ENCODE data around the gene SP4. TPM values are rescaled to one million over a fixed set of nuclear protein-coding genes. Genes with fewer than 3 reads are reported as not detected.

Gene SP4
- total RNA-seq, 1 donor from 2014 or later, result 13.2 TPM

GRCh38 chr7:21495731-21496130, 67.8 kb downstream of the SP4 start:
- H3K36me3 Mint-ChIP-seq (ENCODE audit: unreplicated experiment), result peaks cover 35% of the 10 kb centered on the region
- no peaks in the 10 kb centered on the region for H3K27me3 Mint-ChIP-seq (ENCODE audit: unreplicated experiment)
- no peak overlapping the region for H3K27ac Mint-ChIP-seq (ENCODE audit: unreplicated experiment)
- no peak overlapping the region for H3K4me3 Mint-ChIP-seq (ENCODE audit: unreplicated experiment)
- H3K9me3 Mint-ChIP-seq (ENCODE audit: unreplicated experiment), result peaks cover 5% of the 10 kb centered on the region
- DNase-seq, result no peak
- TF ChIP-seq CTCF (IDR thresholded peaks at IDR 0.05; ENCODE audit: partially characterized antibody, unreplicated experiment), result no peak
- H3K4me1 Mint-ChIP-seq (ENCODE audit: low read depth, unreplicated experiment), result no peaks in the 10 kb centered on the region

GRCh38 chr7:21497072-21497471, 69.2 kb downstream of the SP4 start:
- no peak for DNase-seq
- H3K4me1 Mint-ChIP-seq (ENCODE audit: low read depth, unreplicated experiment), result no peaks in the 10 kb centered on the region
- H3K4me3 Mint-ChIP-seq (ENCODE audit: unreplicated experiment), result no peak overlapping the region
- TF ChIP-seq CTCF (IDR thresholded peaks at IDR 0.05; ENCODE audit: partially characterized antibody, unreplicated experiment), result no peak
- H3K9me3 Mint-ChIP-seq (ENCODE audit: unreplicated experiment), result peaks cover 5% of the 10 kb centered on the region
- H3K27ac Mint-ChIP-seq (ENCODE audit: unreplicated experiment), result no peak overlapping the region
- H3K36me3 Mint-ChIP-seq (ENCODE audit: unreplicated experiment), result peaks cover 30% of the 10 kb centered on the region
- H3K27me3 Mint-ChIP-seq (ENCODE audit: unreplicated experiment), result no peaks in the 10 kb centered on the region

- Mint-ChIP-seq H3K4me3 (ENCODE audit: unreplicated experiment) (no peak overlapping the region), H3K4me1 (ENCODE audit: low read depth, unreplicated experiment) (no peaks in the 10 kb centered on the region), H3K27ac (ENCODE audit: unreplicated experiment) (no peak overlapping the region), H3K36me3 (ENCODE audit: unreplicated experiment) (peaks cover 14% of the 10 kb centered on the region), H3K9me3 (ENCODE audit: unreplicated experiment) (peaks cover 2% of the 10 kb centered on the region), H3K27me3 (ENCODE audit: unreplicated experiment) (no peaks in the 10 kb centered on the region)
- no peak for DNase-seq
- no peak for TF ChIP-seq CTCF (IDR thresholded peaks at IDR 0.05; ENCODE audit: partially characterized antibody, unreplicated experiment)
These were observed 72.4 kb downstream of the SP4 start for GRCh38 chr7:21500117-21500832.

GRCh38 chr7:21504021-21504420, 76.1 kb downstream of the SP4 start:
- no peak for DNase-seq
- Mint-ChIP-seq H3K9me3 (ENCODE audit: unreplicated experiment) (peaks cover 1% of the 10 kb centered on the region), H3K27me3 (ENCODE audit: unreplicated experiment) (no peaks in the 10 kb centered on the region), H3K4me3 (ENCODE audit: unreplicated experiment) (no peak overlapping the region), H3K36me3 (ENCODE audit: unreplicated experiment) (peaks cover 20% of the 10 kb centered on the region), H3K27ac (ENCODE audit: unreplicated experiment) (no peak overlapping the region), H3K4me1 (ENCODE audit: low read depth, unreplicated experiment) (no peaks in the 10 kb centered on the region)
- TF ChIP-seq CTCF (IDR thresholded peaks at IDR 0.05; ENCODE audit: partially characterized antibody, unreplicated experiment), result no peak

DNA sequence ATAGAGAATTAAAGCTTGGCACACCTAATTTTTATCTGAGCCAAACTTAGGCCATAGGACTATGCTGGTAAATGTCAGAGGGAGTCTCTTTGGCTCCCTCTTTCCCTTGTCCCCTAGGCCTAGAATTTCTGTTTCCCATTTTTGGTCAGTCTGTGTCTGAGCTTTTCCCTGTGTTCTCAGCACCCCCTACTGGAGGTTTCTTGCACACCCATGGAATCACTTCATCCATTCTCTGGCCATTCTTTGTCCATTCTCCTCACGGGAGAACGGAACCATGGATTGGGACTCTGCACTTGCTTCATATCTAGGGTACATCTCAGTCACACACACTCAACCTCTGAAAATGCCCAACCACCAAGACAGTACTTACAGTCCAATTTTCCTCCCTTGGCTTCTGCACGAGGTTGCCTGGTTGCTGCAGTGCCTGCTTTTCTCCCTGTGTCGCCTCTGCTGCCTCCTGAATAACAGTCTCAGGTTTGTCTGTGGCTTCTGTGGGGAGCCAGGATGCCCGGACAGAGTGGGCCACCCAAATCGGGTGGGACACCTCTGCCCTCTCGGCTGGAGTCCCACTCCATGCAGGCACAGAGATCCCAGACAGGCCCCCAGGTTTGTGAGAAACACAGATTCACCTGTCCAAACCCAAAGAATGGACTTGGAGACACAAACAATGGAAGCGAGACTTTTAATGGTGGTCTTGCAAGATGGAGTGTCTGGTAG, 79.9 kb downstream of the SP4 start:
- H3K36me3 Mint-ChIP-seq (ENCODE audit: unreplicated experiment), result peaks cover 10% of the 10 kb centered on the region

More for the DNA sequence above, 79.9 kb downstream of the SP4 start:
- H3K27me3 Mint-ChIP-seq (ENCODE audit: unreplicated experiment), result peaks cover 3% of the 10 kb centered on the region
- H3K4me1 Mint-ChIP-seq (ENCODE audit: low read depth, unreplicated experiment), result no peaks in the 10 kb centered on the region
- no peak overlapping the region for H3K4me3 Mint-ChIP-seq (ENCODE audit: unreplicated experiment)
- peak; percentile 62 for DNase-seq
- peaks cover 1% of the 10 kb centered on the region for H3K9me3 Mint-ChIP-seq (ENCODE audit: unreplicated experiment)
- H3K27ac Mint-ChIP-seq (ENCODE audit: unreplicated experiment), result no peak overlapping the region
- peak; percentile 77 for TF ChIP-seq CTCF (IDR thresholded peaks at IDR 0.05; ENCODE audit: partially characterized antibody, unreplicated experiment)
